Fibroblast of lung (primary cell): ENCODE measurements around the gene THSD7B. TPM values are rescaled to one million over a fixed set of nuclear protein-coding genes. Genes with fewer than 3 reads are reported as not detected.

Source experiments
- DNase-seq, 2 donors: peaks; one replicate each; pipeline versions ENCODE4 v3.0.0 to v3.0.0-alpha.2; 2010; ENCODE audit warnings: low read depth in 2 of 2
- H2AFZ ChIP-seq: 2 replicates; pipeline ENCODE4 v1.5.1; 2012; ENCODE audit warnings: low read length, control low read depth, inconsistent platforms
- H3K27ac ChIP-seq: 2 replicates; pipeline ENCODE4 v1.5.1; 2011; ENCODE audit warnings: low read length, control low read depth; ENCODE audit not compliant: insufficient read depth
- H3K27me3 ChIP-seq: 2 replicates; pipeline ENCODE4 v1.5.1; 2011; ENCODE audit warnings: mild to moderate bottlenecking, low read length; ENCODE audit not compliant: control insufficient read depth, insufficient read depth
- H3K36me3 ChIP-seq: 2 replicates; pipeline ENCODE4 v1.5.1; 2011; ENCODE audit warnings: low read length; ENCODE audit not compliant: control insufficient read depth, insufficient read depth
- H3K4me1 ChIP-seq: 2 replicates; pipeline ENCODE4 v1.5.1; 2011; ENCODE audit warnings: low read length; ENCODE audit not compliant: control insufficient read depth, insufficient read depth; ENCODE audit errors: extremely low read depth
- H3K4me2 ChIP-seq: 2 replicates; pipeline ENCODE4 v1.5.1; 2011; ENCODE audit warnings: low read length, control low read depth; ENCODE audit not compliant: insufficient read depth; ENCODE audit errors: extremely low read depth
- H3K4me3 ChIP-seq, 4 experiments: fragments of 200-600 bp in 1 of 4; sonication (generic) in 1 of 4; replicated peaks in 1 of 4; 2 replicates each; pipeline ENCODE4 v1.5.1; 2011 to 2016; ENCODE audit warnings: low read length in 4 of 4, low read depth in 3 of 4, mild to moderate bottlenecking in 3 of 4, control low read depth in 2 of 4, inconsistent platforms in 1 of 4, mixed read lengths in 1 of 4; ENCODE audit not compliant: insufficient read depth in 1 of 4; ENCODE audit errors: control extremely low read depth in 1 of 4
- H3K79me2 ChIP-seq: 2 replicates; pipeline ENCODE4 v1.5.1; 2012; ENCODE audit warnings: mild to moderate bottlenecking, low read length, inconsistent platforms; ENCODE audit not compliant: control insufficient read depth, insufficient read depth
- H3K9ac ChIP-seq: 2 replicates; pipeline ENCODE4 v1.5.1; 2011; ENCODE audit warnings: mild to moderate bottlenecking, low read length, control low read depth; ENCODE audit not compliant: insufficient read depth
- H3K9me3 ChIP-seq: 2 replicates; pipeline ENCODE4 v1.5.1; 2012; ENCODE audit warnings: low read depth, low read length; ENCODE audit not compliant: control insufficient read depth, insufficient read depth
- H4K20me1 ChIP-seq: 2 replicates; pipeline ENCODE4 v1.5.1; 2011; ENCODE audit warnings: low read length; ENCODE audit not compliant: control insufficient read depth, insufficient read depth; ENCODE audit errors: extremely low read depth
- CTCF ChIP-seq, 2 donors: IDR thresholded peaks in 1 of 2; conservative IDR thresholded peaks in 1 of 2; 1 replicate in 1 of 2; 2 replicates in 1 of 2; pipeline ENCODE4 v1.5.1; 2011 to 2012; ENCODE audit warnings: low read length in 2 of 2, control low read depth in 1 of 2, inconsistent platforms in 1 of 2, low read depth in 1 of 2, mild to moderate bottlenecking in 1 of 2
- EZH2 ChIP-seq: IDR thresholded peaks from 2 replicates; pipeline ENCODE4 v1.5.1; 2012; ENCODE audit warnings: low read length, control low read depth, mild to moderate bottlenecking; ENCODE audit errors: missing control alignments
- polyA plus RNA-seq, 2 donors: library from polyadenylated mRNA; depleted of rRNA in 1 of 2; stranded (reverse) in 1 of 2; unstranded in 1 of 2; fragments of >200 nt; gene quantifications; 2 replicates each; pipeline ENCODE4 v1.2.1, GENCODE V29; 2011 to 2012; ENCODE audit warnings: missing spikeins in 1 of 2
- total RNA-seq: library from RNA; depleted of rRNA; stranded (reverse); fragments of >200 nt; gene quantifications from 2 replicates; pipeline ENCODE4 v1.2.1, GENCODE V29; 2014

The THSD7B gene
- total and polyA plus RNA-seq, 2 donors (not counting 1 experiment from before 2014, with no cell fraction given) = under 0.01 TPM; not detected in 1

- H3K79me2 ChIP-seq = no peaks in the 10 kb centered on the region
Observed at GRCh38 chr2:137009953-137010352, 244.6 kb downstream of the THSD7B start.

GRCh38 chr2:137020452-137021196, 255.3 kb downstream of the THSD7B start:
- DNase-seq = no peak
- H3K4me3 ChIP-seq = no peak overlapping the region
- H3K79me2 ChIP-seq = no peaks in the 10 kb centered on the region
- no peaks in the 10 kb centered on the region for H3K27me3 ChIP-seq
- no peak overlapping the region for H3K4me2 ChIP-seq
- H4K20me1 ChIP-seq = no peaks in the 10 kb centered on the region
- no peaks in the 10 kb centered on the region for H3K4me1 ChIP-seq
- TF ChIP-seq EZH2 (no peak), CTCF (conservative IDR thresholded peaks at IDR 0.05 in 1 of 2, IDR thresholded peaks at IDR 0.05 in 1 of 2; ENCODE audit: low read depth in 1 of 2, low read length in 2 of 2) (no peak)
- no peaks in the 10 kb centered on the region for H3K36me3 ChIP-seq
- no peak overlapping the region for H3K27ac ChIP-seq
- H3K9ac ChIP-seq = no peak overlapping the region
- H2AFZ ChIP-seq = no peak overlapping the region
- H3K9me3 ChIP-seq = no peaks in the 10 kb centered on the region

More at GRCh38 chr2:137009953-137010352, 244.6 kb downstream of the THSD7B start:
- Histone ChIP-seq H3K9ac (no peak overlapping the region), H4K20me1 (no peaks in the 10 kb centered on the region), H2AFZ (no peak overlapping the region), H3K27ac (no peak overlapping the region), H3K9me3 (no peaks in the 10 kb centered on the region), H3K4me1 (no peaks in the 10 kb centered on the region), H3K36me3 (no peaks in the 10 kb centered on the region), H3K4me2 (no peak overlapping the region), H3K4me3 (no peak overlapping the region), H3K27me3 (no peaks in the 10 kb centered on the region)
- DNase-seq = no peak
- no peak for TF ChIP-seq EZH2
- no peak for TF ChIP-seq CTCF (conservative IDR thresholded peaks at IDR 0.05 in 1 of 2, IDR thresholded peaks at IDR 0.05 in 1 of 2; ENCODE audit: low read depth in 1 of 2, low read length in 2 of 2)

- DNase-seq = no peak
- H3K27me3 ChIP-seq = no peaks in the 10 kb centered on the region
Observed at GRCh38 chr2:137021763-137022162, 256.4 kb downstream of the THSD7B start.

More at GRCh38 chr2:137021763-137022162, 256.4 kb downstream of the THSD7B start:
- Histone ChIP-seq H3K4me1 (no peaks in the 10 kb centered on the region), H3K9me3 (no peaks in the 10 kb centered on the region), H3K27ac (no peak overlapping the region), H3K79me2 (no peaks in the 10 kb centered on the region), H3K4me3 (no peak overlapping the region), H4K20me1 (no peaks in the 10 kb centered on the region), H3K4me2 (no peak overlapping the region), H3K36me3 (no peaks in the 10 kb centered on the region), H2AFZ (no peak overlapping the region), H3K9ac (no peak overlapping the region)
- TF ChIP-seq EZH2 (no peak), CTCF (conservative IDR thresholded peaks at IDR 0.05 in 1 of 2, IDR thresholded peaks at IDR 0.05 in 1 of 2; ENCODE audit: low read depth in 1 of 2, low read length in 2 of 2) (no peak)
